Measurements from ENCODE around the gene MDGA2.
"Not testable (repeated sequence)": the region's sequence is repeated elsewhere in the genome, so short reads cannot be mapped to it uniquely, and the experiment has no call there.

MDGA2 gene

DNA sequence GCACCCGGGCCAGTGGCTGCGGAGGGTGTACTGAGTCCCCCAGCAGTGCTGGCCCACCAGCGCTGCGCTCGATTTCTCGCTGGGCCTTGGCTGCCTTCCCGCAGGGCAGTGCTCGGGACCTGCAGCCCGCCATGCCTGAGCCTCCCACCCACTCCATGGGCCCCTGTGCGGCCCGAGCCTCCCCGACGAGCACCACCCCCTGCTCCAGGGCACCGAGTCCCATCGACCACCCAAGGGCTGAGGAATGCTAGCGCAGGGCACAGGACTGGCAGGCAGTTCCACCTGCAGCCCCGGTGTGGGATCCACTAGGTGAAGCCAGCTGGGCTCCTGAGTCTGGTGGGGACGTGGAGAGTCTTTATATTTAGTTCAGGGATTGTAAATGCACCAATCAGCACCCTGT lies 432.8 kb downstream of the MDGA2 start:
- DNase-seq (ENCODE audit: low spot score) = not testable (repeated sequence)

GRCh38 chr14:47240748-47241437 lies 434.5 kb downstream of the MDGA2 start:
- DNase-seq (ENCODE audit: low spot score) = no peak

DNA sequence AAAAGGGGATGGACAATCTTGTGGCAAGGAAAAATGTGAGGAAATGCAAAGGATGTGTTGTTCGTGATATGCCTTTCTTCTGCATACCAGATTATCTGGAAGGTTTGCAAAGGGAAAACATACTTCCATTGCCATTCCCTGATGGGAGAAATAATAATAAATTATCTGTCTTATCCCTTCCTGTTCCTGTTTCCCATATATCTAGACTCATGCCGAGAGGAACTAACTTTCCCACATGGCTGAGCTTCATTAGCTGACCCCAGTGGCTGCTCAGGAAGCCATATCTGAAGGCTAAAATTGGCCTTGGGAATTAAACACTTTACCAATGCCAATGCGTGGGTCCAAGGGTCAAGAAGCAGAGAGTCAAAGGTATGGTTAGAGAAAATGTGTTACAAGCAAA lies 439.8 kb downstream of the MDGA2 start:
- DNase-seq (ENCODE audit: low spot score) = no peak

- no peak for DNase-seq (ENCODE audit: low spot score)
Measured at GRCh38 chr14:47226877-47227520, 448.4 kb downstream of the MDGA2 start.

- no peak for DNase-seq (ENCODE audit: low spot score)
Measured at GRCh38 chr14:47223656-47224055, 451.7 kb downstream of the MDGA2 start.

- DNase-seq (ENCODE audit: low spot score) = no peak
Measured at GRCh38 chr14:47220096-47220495, 455.3 kb downstream of the MDGA2 start.

DNA sequence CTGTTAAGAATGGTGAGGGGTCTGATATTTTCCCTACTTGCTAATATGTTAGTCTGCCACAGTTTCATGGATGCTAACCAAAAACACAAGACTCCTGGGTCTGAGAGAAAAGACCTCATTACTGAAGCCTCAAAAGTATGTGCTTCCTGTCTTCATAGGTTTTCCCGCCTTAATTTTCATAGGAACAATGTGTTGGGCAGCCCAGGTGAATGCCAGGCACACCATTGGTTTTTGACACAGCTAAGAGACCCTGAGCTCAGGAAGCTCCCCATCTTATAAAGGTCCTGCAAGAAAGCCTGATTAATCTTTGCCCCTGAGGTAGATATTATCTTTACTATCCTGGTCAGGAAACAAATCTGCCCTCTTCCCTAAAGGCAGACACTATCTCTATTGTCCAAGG lies 464.1 kb downstream of the MDGA2 start:
- no peak for DNase-seq (ENCODE audit: low spot score)

GRCh38 chr14:47210099-47210498 lies 465.3 kb downstream of the MDGA2 start:
- DNase-seq (ENCODE audit: low spot score) = no peak

GRCh38 chr14:47208434-47208833 lies 467.0 kb downstream of the MDGA2 start:
- no peak for DNase-seq (ENCODE audit: low spot score)

GRCh38 chr14:47207617-47208016 lies 467.8 kb downstream of the MDGA2 start:
- no peak for DNase-seq (ENCODE audit: low spot score)

DNA sequence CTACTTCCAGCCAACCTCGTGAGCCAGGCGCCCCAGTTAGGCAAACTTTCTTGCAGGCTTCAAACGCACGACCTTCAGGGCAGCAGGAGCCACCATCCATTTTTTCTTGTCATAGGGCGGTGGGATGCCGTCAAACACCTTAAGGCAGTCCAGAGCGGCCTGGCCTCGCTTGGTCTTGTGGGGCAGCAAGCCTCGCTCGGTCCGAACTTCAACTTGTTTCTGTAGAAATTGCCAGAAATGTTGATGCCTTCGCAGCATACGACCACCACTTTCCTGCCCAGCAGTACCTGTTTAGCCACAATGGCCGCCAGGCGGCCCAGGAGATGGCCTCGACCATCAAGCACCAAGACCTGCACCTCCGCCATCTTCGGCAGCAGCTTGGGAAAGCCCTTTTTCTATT lies 474.7 kb downstream of the MDGA2 start:
- DNase-seq (ENCODE audit: low spot score) = no peak

DNA sequence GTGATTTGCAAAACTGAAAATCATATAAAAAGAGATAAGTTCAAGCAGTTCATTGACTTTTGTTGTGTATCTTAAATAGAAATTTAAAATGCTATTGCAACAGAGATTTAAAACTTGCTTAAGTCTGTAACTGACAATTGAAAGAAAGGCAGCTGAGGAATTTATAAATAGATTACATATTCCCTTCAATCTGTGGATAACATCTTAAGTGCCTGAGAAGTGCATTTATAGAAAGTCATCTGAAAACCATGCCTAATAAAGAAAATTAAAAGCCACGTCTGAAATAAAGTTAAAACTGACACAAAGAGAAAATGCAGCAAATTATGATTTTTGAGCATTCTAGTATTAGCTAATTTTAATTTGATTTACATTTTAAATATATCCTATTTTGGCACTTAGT lies 479.8 kb downstream of the MDGA2 start:
- no peak for DNase-seq (ENCODE audit: low spot score)

DNA sequence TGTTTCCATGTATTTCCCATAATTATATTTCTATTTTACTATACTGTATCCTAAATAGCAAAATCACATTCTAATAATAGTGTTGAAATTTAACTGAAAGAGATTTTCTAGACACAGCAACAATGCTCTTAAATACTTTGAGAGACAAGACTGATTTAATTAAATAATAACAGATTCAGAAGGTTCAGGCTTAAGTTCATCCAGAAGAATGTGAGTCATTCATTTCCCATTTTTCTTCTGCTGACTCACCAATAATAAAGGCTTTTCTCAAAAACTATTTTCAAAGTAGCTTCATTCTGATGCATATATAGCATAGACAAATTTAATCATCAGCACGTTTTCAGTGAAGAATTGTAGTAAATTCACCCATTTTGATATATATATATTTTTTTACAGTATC lies 481.4 kb downstream of the MDGA2 start:
- no peak for DNase-seq (ENCODE audit: low spot score)

- not testable (repeated sequence) for DNase-seq (ENCODE audit: low spot score)
Measured at GRCh38 chr14:47192203-47192602, 483.2 kb downstream of the MDGA2 start.

DNA sequence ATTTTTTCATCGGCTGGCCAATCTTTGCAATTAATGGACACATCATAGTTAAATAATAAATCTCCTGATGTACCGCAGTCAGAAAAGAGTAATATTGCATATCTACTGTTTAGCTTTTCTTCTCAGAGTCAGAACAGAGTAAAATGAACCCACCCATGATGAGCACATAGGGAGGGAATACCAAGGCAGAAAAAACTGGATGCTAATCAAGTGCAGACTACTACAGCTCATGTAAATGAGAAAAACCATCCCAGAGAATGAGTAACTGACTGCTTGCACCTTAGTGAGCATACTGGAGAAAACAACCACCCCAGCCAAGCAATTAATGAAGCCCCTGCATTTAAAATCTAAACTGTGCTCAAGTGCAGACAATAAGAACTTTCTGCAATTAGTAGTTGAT lies 483.7 kb downstream of the MDGA2 start:
- DNase-seq (ENCODE audit: low spot score) = no peak

DNA sequence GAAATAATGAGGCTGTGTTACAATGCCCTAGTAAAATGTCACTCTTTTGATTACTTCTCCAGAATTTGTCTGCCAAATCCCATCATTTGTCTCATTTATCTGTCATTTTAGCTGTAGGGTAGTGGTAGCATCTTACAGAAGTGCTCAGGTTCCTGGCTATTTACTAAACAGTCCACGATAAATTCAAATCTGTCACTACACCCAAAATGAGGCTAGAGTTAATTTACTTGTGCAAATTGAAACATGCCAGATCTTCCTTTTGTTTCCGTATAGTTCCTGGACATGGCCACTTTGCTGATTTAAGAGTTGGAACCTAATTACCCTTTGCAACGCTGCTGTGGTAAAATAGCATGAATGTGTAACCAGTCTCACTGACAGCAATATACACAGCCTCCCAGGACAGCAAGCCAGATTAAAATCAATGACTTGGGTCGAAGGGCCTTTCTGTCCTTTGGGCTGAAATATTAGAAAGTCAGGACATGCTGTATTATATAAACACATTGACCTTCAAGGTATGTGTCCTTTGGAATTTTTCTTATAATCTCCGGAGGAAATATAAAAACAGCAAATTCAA lies 485.4 kb downstream of the MDGA2 start:
- DNase-seq (ENCODE audit: low spot score) = peak; percentile 94

GRCh38 chr14:47186486-47186885 lies 488.9 kb downstream of the MDGA2 start:
- DNase-seq (ENCODE audit: low spot score) = no peak

DNA sequence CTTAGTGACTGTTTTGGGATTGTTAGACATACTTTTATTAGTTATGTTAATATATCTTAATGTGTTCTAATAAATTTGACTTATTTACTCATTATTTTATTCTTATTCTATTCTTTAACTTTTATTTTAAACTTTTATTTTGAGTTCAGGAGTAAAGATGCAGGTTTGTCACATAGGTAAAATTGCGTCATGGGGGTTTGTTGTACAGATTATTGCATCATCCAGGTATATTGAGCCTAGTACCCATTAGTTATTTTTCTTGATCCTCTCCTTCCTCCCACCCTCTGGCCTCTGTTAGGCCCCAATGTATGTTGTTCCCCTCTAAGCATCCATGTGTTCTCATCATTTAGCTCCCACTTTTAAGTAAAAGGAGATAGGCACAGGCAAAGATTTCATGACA lies 495.5 kb downstream of the MDGA2 start:
- no peak for DNase-seq (ENCODE audit: low spot score)

GRCh38 chr14:47171896-47172295 lies 503.5 kb downstream of the MDGA2 start:
- not testable (repeated sequence) for DNase-seq (ENCODE audit: low spot score)

DNA sequence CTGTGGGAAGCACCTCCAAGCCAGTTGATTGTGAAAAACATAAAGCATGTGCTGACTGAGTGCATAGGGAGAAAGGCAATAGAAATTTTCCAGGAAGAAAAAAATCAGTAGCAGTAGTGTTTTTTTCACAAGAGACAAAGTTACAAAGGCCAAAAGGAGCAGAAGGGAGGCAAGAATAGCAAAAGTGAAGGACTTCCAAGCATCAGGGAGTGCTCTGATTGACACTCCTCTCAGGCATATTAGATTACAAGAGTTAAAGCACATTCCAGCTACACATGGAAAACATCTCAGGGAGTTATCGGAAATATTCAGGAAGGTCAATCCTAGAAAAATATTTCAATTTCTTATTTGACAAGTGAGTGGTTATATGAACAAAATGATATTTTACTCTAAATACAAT lies 508.0 kb downstream of the MDGA2 start:
- DNase-seq (ENCODE audit: low spot score) = peak; percentile 32

- DNase-seq (ENCODE audit: low spot score) = no peak
Measured at GRCh38 chr14:47155395-47155794, 520.0 kb downstream of the MDGA2 start.

DNA sequence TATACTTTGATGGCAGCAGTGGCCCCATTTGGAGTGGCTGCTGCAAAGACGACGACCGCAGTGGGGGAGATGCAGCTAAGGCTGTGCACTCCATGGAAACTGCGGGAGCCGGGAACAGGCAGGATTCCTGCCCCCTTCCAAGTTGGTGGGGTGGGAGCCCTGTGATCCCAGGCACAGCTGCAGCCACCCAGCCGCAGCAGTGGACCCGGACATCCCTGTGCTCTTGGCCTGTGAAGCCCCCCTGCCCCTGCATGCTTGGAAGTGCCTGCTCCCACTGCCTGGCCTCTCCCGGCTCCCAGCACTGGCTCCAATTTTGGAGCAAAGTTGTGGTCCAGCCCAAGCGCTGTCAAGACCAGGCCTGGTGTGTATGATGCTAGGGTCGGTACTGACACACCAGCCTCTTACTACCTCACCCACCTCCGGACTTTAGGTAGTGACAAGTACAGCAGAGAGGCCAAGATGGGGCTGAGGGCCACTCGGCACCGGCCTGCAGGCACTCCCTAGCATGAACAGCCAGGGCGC lies 521.1 kb downstream of the MDGA2 start:
- DNase-seq (ENCODE audit: low spot score) = no peak

DNA sequence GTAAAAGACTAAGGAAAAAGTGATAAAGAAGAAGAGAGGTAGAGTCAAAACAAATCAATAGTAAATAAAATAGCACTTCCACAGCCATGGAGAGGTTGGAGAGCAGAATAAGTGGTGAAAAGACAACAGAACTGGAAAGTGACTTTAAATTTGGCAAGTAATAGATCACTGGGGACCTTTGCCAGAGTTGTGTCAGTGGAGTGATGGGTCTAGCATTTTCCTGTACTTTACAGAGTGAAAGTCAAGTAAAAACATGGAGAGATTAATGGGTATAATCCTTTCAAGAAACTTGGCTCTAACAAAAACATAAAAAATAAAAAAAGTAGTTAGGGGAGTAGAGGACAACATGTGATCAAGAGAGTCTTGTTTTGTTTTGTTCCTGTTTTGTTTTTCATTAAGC lies 521.7 kb downstream of the MDGA2 start:
- DNase-seq (ENCODE audit: low spot score) = no peak

Measured in SK-N-DZ (cell line).